Stimulated activated naive B cell treated with anti-CD40 and anti-IgM and Interleukin-4, amounts not matched to agents 10 μg/mL and 1 μg/mL and 100 μg/mL, for 72 hours (primary cell): ENCODE data around the gene GABBR2.

Source experiments
- ATAC-seq, 2 donors: fragments of 150-1000 bp; cut with Tn5 transposase; replicated peaks; 2 replicates each; pipeline ENCODE4 v1.10.0; 2021; ENCODE audit warnings: moderate library complexity in 1 of 2
- DNase-seq: peaks from one replicate; pipeline ENCODE4 v3.0.0; 2021
- H3K27ac Mint-ChIP-seq: one replicate; pipeline ENCODE4 v1.8.0; 2022; ENCODE audit warnings: mild to moderate bottlenecking, mixed read lengths
- H3K27me3 Mint-ChIP-seq, 2 donors: one replicate each; pipeline ENCODE4 v1.8.0; 2022; ENCODE audit warnings: mixed read lengths in 2 of 2
- H3K36me3 Mint-ChIP-seq, 2 donors: one replicate each; pipeline ENCODE4 v1.8.0; 2022; ENCODE audit warnings: mixed read lengths in 2 of 2, mild to moderate bottlenecking in 1 of 2
- H3K4me1 Mint-ChIP-seq, 2 donors: one replicate each; pipeline ENCODE4 v1.8.0; 2022; ENCODE audit warnings: mixed read lengths in 2 of 2, mild to moderate bottlenecking in 1 of 2
- H3K4me3 Mint-ChIP-seq, 2 donors: one replicate each; pipeline ENCODE4 v1.8.0; 2022; ENCODE audit warnings: mild to moderate bottlenecking in 2 of 2, mixed read lengths in 2 of 2, moderate library complexity in 1 of 2
- H3K9me3 Mint-ChIP-seq, 2 donors: one replicate each; pipeline ENCODE4 v1.8.0; 2022; ENCODE audit warnings: mixed read lengths in 2 of 2, mild to moderate bottlenecking in 1 of 2

GABBR2 gene

GRCh38 chr9:98732801-98733200, 24.1 kb upstream of the GABBR2 start:
- no peak overlapping the region for H3K27ac Mint-ChIP-seq
- H3K36me3 Mint-ChIP-seq = peaks cover 33 to 35% of the 10 kb centered on the region in 2 donors
- no peak overlapping the region for H3K4me3 Mint-ChIP-seq
- no peaks in the 10 kb centered on the region for H3K27me3 Mint-ChIP-seq
- H3K4me1 Mint-ChIP-seq = peaks cover 0 to 15% of the 10 kb centered on the region in 2 donors
- DNase-seq (no peak), ATAC-seq (no peak)
- H3K9me3 Mint-ChIP-seq = no peaks in the 10 kb centered on the region

GRCh38 chr9:98732091-98732490, 23.4 kb upstream of the GABBR2 start:
- no peak for ATAC-seq
- no peak for DNase-seq
- H3K36me3 Mint-ChIP-seq = peaks cover 27 to 28% of the 10 kb centered on the region in 2 donors
- H3K27me3 Mint-ChIP-seq = no peaks in the 10 kb centered on the region
- no peaks in the 10 kb centered on the region for H3K9me3 Mint-ChIP-seq
- peaks cover 4 to 21% of the 10 kb centered on the region in 2 donors for H3K4me1 Mint-ChIP-seq
- no peak overlapping the region for H3K4me3 Mint-ChIP-seq
- H3K27ac Mint-ChIP-seq = no peak overlapping the region

- Mint-ChIP-seq H3K9me3 (no peaks in the 10 kb centered on the region), H3K27ac (no peak overlapping the region)
- ATAC-seq = no peak
Observed at GRCh38 chr9:98730871-98731270, 22.1 kb upstream of the GABBR2 start.

DNA sequence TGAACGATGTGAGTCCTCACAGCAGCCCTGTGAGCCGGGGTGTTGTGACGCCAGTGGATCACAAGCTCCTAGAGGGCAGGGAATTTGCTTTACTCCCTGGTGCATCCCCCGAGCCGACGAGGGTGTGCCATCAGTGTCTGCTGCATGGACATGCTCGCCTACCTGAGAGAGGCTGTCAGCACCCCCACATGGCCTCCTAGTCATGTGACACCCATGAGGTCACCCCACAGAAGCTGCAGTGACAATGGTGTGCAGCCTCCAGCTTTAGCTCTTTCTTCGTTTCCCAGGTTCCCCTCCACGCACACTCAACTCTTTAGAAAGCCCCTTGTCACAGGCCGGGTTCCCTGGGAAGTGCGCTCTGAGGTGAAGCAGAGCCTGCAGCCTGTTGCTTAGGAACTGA, 19.8 kb upstream of the GABBR2 start:
- Mint-ChIP-seq H3K4me1 (peaks cover 11 to 32% of the 10 kb centered on the region in 2 donors), H3K36me3 (peaks cover 0 to 7% of the 10 kb centered on the region in 2 donors), H3K27me3 (no peaks in the 10 kb centered on the region), H3K9me3 (peaks cover 3% of the 10 kb centered on the region in 2 donors), H3K27ac (no peak overlapping the region), H3K4me3 (no peak overlapping the region)
- ATAC-seq (no peak), DNase-seq (no peak)

More at GRCh38 chr9:98730871-98731270, 22.1 kb upstream of the GABBR2 start:
- peaks cover 11 to 32% of the 10 kb centered on the region in 2 donors for H3K4me1 Mint-ChIP-seq
- H3K36me3 Mint-ChIP-seq = peaks cover 16 to 18% of the 10 kb centered on the region in 2 donors
- H3K4me3 Mint-ChIP-seq = no peak overlapping the region
- DNase-seq = no peak
- no peaks in the 10 kb centered on the region for H3K27me3 Mint-ChIP-seq

DNA sequence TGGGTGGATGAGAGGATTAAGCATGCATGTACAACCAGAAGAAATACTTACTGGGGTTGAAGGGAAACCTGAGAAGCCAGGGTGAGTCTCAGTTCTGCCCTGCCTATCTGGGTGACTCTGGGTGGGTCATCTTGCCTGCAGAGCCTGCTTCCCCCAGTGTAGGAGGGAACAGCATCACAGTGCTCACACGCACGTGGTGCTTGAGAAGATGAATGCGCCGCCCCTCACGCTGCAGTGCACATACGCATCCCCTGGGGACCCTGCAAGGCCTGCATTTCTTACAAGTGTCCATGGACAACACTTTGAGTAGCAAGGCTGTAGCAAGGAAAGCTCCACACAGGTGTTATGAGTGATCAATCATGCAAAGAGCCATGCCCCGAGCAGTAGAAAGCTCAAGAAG, 18.7 kb upstream of the GABBR2 start:
- Mint-ChIP-seq H3K27ac (no peak overlapping the region), H3K9me3 (peaks cover 3 to 4% of the 10 kb centered on the region in 2 donors), H3K4me3 (no peak overlapping the region), H3K36me3 (peaks cover 0 to 2% of the 10 kb centered on the region in 2 donors), H3K4me1 (peaks cover 11 to 32% of the 10 kb centered on the region in 2 donors), H3K27me3 (no peaks in the 10 kb centered on the region)
- DNase-seq (no peak), ATAC-seq (peak; percentile 57 to 66)

- Mint-ChIP-seq H3K27me3 (no peaks in the 10 kb centered on the region), H3K4me1 (peaks cover 11 to 32% of the 10 kb centered on the region in 2 donors), H3K36me3 (no peaks in the 10 kb centered on the region), H3K27ac (no peak overlapping the region), H3K9me3 (peaks cover 3 to 4% of the 10 kb centered on the region in 2 donors), H3K4me3 (no peak overlapping the region)
- no peak for ATAC-seq
- DNase-seq = no peak
Observed at GRCh38 chr9:98726735-98727134, 18.0 kb upstream of the GABBR2 start.

- no peaks in the 10 kb centered on the region for H3K27me3 Mint-ChIP-seq
- no peaks in the 10 kb centered on the region for H3K36me3 Mint-ChIP-seq
- no peak overlapping the region for H3K4me3 Mint-ChIP-seq
- H3K27ac Mint-ChIP-seq = no peak overlapping the region
- no peak for ATAC-seq
- H3K9me3 Mint-ChIP-seq = peaks cover 3 to 4% of the 10 kb centered on the region in 2 donors
- DNase-seq = no peak
- H3K4me1 Mint-ChIP-seq = peaks cover 11 to 28% of the 10 kb centered on the region in 2 donors
Observed at GRCh38 chr9:98724810-98725530, 16.2 kb upstream of the GABBR2 start.

GRCh38 chr9:98721643-98722042, 12.9 kb upstream of the GABBR2 start:
- Mint-ChIP-seq H3K4me1 (peaks cover 3 to 7% of the 10 kb centered on the region in 2 donors), H3K36me3 (no peaks in the 10 kb centered on the region), H3K9me3 (peaks cover 3 to 4% of the 10 kb centered on the region in 2 donors), H3K27me3 (peaks cover 6 to 10% of the 10 kb centered on the region in 2 donors), H3K27ac (no peak overlapping the region), H3K4me3 (no peak overlapping the region)
- DNase-seq = no peak
- no peak for ATAC-seq

DNA sequence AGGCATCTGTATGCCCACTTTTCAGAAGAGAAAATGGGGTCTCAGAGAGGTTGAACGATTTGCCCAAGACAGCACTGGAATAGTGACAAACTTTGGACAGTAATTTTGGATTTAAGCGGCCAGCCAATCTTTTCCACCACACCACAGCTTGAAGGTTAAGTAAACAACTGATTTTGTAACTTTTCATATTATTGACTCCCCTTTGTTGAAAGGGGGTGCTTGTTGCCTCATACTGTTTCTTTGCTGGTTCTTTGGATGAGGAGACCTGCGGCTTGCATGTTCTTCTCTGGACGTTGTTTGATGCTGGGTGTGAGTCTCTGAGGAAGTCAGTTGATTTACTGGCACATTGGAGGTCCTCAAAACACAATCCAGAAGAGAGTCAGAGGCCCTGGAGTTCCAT, 11.7 kb upstream of the GABBR2 start:
- Mint-ChIP-seq H3K4me3 (no peak overlapping the region), H3K9me3 (peaks cover 3 to 4% of the 10 kb centered on the region in 2 donors), H3K27me3 (peaks cover 13 to 20% of the 10 kb centered on the region in 2 donors), H3K4me1 (no peaks in the 10 kb centered on the region), H3K27ac (no peak overlapping the region), H3K36me3 (no peaks in the 10 kb centered on the region)
- DNase-seq (no peak), ATAC-seq (no peak)

DNA sequence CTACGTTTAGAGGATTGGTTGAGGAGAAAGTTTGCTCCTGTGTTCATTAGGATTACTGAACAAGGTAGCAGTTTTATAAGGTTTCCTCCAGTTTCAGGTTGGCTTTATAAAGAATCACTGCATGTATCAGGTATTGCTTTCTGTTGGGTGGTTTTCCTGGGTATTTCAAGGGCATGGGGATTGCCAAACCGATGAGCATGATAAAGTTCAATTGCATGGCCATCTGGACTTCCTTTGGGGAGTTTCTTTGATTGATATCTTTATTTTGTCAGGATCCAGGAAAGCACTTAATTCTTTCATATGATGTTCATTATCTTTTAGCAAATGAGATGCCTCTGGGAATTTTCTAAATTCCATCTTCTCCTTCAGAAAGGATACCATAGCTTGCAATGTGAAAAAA, 10.3 kb upstream of the GABBR2 start:
- DNase-seq (no peak), ATAC-seq (no peak)
- H3K27me3 Mint-ChIP-seq = peaks cover 13 to 29% of the 10 kb centered on the region in 2 donors
- H3K4me1 Mint-ChIP-seq = no peaks in the 10 kb centered on the region
- H3K36me3 Mint-ChIP-seq = no peaks in the 10 kb centered on the region
- H3K4me3 Mint-ChIP-seq = no peak overlapping the region
- H3K27ac Mint-ChIP-seq = no peak overlapping the region
- peaks cover under 1 to 1% of the 10 kb centered on the region in 2 donors for H3K9me3 Mint-ChIP-seq

DNA sequence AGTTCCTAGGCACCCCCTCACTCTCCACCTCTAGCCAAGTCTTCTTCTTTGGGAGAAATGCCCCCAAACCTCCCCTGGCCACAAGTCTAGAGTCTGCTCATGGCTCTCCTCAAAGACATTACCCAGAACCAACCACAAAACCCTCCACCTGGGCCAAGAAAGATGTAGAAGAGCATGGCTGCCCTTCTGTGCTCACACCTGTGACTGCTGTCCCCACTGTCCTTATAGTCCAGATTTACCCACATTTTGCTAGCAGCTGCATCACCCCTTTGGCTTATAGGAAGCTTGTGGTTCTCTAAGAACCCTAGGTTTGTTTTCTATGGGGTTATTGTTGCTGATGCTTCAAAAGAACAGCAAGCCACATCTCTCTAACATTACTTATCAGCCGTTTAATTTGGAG, 6.1 kb upstream of the GABBR2 start:
- Mint-ChIP-seq H3K27me3 (peaks cover 38 to 55% of the 10 kb centered on the region in 2 donors), H3K9me3 (no peaks in the 10 kb centered on the region), H3K4me3 (no peak overlapping the region), H3K36me3 (no peaks in the 10 kb centered on the region), H3K27ac (no peak overlapping the region), H3K4me1 (peaks cover 0 to under 1% of the 10 kb centered on the region in 2 donors)
- no peak for DNase-seq
- ATAC-seq = no peak

GRCh38 chr9:98712987-98713386, 4.3 kb upstream of the GABBR2 start:
- peak in 1 of 2 donors; percentile 46 for ATAC-seq
- Mint-ChIP-seq H3K4me1 (peaks cover 2 to 6% of the 10 kb centered on the region in 2 donors), H3K4me3 (no peak overlapping the region), H3K27ac (no peak overlapping the region), H3K9me3 (no peaks in the 10 kb centered on the region), H3K27me3 (peaks cover 41 to 66% of the 10 kb centered on the region in 2 donors), H3K36me3 (no peaks in the 10 kb centered on the region)
- no peak for DNase-seq

GRCh38 chr9:98709968-98710965, 1.5 kb upstream of the GABBR2 start:
- no peak for DNase-seq
- H3K9me3 Mint-ChIP-seq = no peaks in the 10 kb centered on the region
- H3K27ac Mint-ChIP-seq = no peak overlapping the region
- no peaks in the 10 kb centered on the region for H3K36me3 Mint-ChIP-seq
- no peak for ATAC-seq
- H3K4me3 Mint-ChIP-seq = no peak overlapping the region
- peaks cover 44 to 70% of the 10 kb centered on the region in 2 donors for H3K27me3 Mint-ChIP-seq
- peaks cover 2 to 6% of the 10 kb centered on the region in 2 donors for H3K4me1 Mint-ChIP-seq

DNA sequence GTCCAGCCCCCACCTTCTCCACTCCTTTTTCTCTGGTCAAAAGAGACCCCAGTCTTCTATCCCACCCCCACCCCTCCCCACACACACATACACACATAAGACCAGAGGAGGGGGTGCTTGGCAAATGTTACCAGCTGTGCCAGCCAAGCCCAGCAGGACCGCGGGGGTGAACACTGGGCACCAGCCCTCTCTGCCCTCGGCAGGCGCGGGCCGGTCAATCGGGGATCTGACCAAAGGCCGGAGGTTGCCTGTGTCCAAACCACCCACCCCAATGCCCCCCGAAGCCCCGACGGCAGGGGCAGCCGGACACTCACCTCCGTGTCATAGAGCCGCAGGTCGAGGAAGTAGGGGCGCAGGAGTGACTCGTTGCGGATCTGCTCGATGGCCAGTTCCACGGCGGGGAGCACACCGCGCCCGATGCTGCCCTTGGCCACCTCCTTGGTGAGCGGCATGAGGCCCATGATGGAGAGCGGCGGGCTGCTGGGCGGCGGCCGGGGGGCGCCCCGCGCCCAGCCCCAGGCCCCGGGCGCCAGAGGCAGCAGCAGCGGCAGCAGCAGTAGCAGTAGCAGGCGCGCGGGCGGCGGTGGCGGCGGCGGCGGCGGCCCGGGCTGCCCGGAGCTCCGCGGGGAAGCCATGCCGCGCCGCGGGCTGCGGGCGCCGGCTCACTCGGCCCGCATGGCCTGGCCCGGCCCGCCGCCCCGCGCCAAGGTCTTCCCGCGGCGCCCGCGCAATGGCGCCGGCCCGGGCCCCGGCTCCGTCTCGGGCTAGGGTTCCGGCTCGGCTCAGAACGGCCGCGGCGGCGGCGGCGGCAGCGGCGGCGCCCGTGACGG, 417 bp downstream of the GABBR2 start:
- Mint-ChIP-seq H3K27ac (no peak overlapping the region), H3K9me3 (peaks cover 0 to 2% of the 10 kb centered on the region in 2 donors), H3K4me1 (peaks cover 2 to 6% of the 10 kb centered on the region in 2 donors), H3K27me3 (peaks cover 54 to 74% of the 10 kb centered on the region in 2 donors), H3K4me3 (peak overlapping the region in 1 of 2 donors; percentile 39), H3K36me3 (no peaks in the 10 kb centered on the region)
- no peak for DNase-seq
- no peak for ATAC-seq
